NT2/D1 (cell line): ENCODE data around the gene MEGF6.

Experiments
- SUZ12 ChIP-seq: IDR thresholded peaks from 2 replicates; pipeline ENCODE4 v1.6.1; 2011; ENCODE audit not compliant: insufficient read length, insufficient read depth; ENCODE audit errors: extremely low read depth
- YY1 ChIP-seq: IDR thresholded peaks from 2 replicates; pipeline ENCODE4 v1.6.1; 2011; ENCODE audit not compliant: insufficient read length, insufficient read depth
- ZNF274 ChIP-seq: IDR thresholded peaks from 2 replicates; pipeline ENCODE4 v1.6.1; 2011; ENCODE audit warnings: mild to moderate bottlenecking, low read depth, low read length

GRCh38 chr1:3636080-3636479, 24.8 kb upstream of the MEGF6 start:
- TF ChIP-seq YY1 (no peak), ZNF274 (no peak), SUZ12 (no peak)
